HG02973 (cell line): ENCODE results near the gene LRMDA.

Experiments used
- ATAC-seq: cut with Tn5 transposase; IDR thresholded peaks from one replicate; pipeline ENCODE4 v1.9.1; 2021; ENCODE audit warnings: moderate library complexity; ENCODE audit not compliant: unreplicated experiment

LRMDA gene

DNA sequence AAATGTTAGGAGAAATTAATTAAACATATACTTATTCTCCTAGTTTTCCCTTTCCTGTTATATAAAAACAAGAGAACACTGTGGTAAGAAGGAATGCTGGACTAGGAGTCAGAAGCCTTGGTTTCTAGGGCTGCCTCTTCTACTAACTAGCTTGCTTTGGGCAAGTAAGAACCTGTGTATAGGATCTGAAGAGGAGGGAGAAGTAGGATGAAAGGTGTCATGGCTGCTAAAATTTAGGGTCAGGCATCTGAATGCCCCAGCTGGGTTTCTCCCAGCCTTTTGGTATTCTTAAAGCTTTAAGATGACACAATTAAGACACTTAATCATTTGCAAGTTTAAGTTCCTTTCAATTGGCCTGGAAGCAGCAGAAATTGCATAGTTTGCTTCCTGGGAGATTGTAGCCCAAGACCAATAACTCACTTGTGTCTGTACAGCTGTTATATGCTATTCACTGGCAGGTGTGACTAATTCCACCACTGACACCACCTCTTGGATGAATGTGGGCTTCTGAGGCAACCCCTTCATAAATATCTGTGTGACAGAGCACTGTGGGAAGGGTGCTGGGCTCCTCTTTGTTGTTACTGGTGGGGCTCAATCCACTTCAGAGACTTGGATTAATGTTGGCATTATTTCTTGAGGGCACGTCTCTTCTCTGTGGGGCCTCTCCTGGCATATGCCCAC, 137.2 kb downstream of the LRMDA start:
- ATAC-seq = no peak

DNA sequence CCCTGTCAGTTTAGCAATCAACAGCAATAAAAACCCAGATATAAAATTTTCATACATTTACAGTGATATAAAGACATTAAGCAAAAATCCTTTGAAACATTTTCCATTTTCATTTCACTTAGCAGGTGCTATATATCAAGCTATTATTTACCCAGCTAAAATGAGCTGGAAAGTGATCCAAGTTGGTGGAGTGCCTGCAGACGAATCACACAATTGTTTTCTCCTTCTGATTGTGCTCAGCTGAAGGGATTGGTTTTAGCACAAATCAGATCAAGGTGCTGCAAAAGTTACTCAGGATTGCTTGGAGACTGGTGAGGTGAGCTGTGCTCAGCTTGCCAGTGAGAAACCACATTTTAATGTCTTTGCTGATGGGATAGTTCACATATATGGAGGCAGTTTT, 138.1 kb downstream of the LRMDA start:
- ATAC-seq = no peak

DNA sequence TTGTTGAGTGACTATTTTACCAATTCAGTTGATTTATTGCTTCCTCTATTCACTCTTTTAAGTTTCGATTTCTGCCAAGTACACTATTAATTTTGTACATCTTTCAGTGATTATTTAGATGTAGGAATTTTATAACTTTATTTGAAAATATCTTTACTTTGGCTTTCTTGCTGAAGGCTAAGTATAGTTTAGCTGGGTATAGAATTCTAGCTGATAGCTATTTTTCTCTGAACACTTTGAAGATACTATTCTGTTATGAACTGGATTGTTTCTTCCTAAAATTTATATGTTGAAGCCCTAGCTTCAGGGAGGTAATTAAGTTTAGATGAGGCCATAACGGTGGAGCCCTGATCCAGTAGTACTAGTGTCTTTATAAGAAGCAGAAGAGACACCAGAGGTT, 141.1 kb downstream of the LRMDA start:
- no peak for ATAC-seq

DNA sequence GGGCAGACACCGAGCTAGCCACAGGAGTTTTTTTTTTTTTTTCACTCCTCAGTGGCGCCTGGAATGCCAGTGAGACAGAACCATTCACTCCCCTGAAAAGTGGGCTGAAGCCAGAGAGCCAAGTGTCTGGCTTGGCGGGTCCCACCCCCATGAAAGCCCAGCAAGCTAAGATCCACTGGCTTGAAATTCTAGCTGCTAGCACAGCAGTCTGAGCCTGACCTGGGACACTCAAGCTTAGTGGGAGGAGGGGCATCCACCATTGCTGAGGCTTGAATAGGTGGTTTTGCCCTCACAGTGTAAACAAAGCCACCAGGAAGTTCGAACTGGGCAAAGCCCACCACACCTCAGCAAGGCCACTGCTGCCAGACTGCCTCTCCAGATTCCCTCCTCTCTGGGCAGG, 144.5 kb downstream of the LRMDA start:
- ATAC-seq = no peak

DNA sequence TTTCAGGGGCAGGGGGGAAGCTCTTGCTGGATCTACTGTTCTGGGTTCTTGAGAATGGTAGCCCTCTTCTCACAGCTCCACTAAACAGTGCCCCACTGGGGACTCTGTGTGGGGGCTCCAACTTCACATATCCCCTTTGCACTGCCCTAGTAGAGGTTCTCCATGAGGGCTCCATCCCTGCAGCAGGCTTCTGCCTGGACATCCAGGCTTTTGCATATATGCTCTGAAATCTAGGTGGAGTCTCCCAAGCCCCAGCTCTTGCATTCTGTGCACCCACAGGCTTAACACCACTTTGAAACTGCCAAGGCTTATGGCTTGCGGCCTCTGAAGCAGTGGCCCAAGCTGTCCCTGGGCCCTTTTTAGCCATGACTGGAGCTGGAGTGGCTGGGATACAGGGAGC, 150.7 kb downstream of the LRMDA start:
- ATAC-seq = no peak

DNA sequence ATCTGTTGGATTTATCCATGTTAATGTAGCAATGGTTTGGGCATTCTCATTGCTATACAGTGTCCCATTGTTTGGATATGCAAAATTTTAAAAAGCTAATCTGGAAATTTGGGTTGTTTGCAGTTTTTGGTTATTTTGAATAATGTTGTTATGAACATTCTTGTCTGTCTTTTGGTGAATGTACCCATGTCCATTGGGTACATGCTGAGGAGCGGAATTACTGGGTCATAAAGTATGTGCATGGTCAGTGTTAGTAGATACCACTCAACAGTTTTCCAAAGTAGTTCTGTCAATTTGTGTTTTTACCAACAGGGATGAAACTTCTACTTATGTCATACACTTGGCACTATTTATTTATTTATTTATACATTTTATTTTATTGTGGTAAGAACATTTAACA, 153.9 kb downstream of the LRMDA start:
- no peak for ATAC-seq

DNA sequence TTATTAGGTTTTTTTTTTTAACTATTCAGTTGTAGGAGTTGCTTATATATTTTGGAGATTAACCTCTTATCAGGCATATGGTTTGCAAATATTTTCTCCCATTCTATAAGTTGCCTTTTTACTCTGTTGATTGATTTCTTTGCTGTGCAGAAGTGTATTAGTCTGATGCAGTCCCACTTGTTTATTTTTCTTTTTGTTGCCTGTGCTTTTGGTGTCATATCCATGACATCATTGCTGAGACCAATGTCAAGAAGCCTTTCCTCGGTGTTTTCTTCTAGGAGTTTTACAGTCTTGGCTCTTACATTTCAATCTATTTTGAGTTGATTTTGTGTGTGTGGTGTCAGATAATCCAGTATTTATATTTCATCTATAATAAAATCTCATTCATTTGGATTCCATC, 155.4 kb downstream of the LRMDA start:
- no peak for ATAC-seq

DNA sequence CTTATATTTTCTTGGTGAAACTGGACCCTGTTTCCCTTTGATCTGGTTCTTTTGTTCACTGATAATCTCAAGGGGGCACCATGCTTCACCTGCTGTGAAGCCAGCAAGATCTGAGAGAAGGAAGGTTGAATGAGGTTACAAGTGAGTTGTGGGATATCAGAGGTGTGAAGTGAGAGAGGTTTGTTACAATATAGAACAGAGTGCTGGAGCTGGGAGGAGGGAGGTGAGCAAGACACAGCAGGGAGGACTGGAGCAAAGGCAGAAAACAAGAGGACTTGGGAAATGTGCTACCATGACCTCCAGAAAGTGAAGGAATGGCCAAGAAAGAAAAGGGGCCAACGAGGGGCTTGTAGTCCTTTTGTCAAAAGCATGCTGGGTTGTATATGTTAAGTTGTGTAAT, 156.6 kb downstream of the LRMDA start:
- no peak for ATAC-seq

DNA sequence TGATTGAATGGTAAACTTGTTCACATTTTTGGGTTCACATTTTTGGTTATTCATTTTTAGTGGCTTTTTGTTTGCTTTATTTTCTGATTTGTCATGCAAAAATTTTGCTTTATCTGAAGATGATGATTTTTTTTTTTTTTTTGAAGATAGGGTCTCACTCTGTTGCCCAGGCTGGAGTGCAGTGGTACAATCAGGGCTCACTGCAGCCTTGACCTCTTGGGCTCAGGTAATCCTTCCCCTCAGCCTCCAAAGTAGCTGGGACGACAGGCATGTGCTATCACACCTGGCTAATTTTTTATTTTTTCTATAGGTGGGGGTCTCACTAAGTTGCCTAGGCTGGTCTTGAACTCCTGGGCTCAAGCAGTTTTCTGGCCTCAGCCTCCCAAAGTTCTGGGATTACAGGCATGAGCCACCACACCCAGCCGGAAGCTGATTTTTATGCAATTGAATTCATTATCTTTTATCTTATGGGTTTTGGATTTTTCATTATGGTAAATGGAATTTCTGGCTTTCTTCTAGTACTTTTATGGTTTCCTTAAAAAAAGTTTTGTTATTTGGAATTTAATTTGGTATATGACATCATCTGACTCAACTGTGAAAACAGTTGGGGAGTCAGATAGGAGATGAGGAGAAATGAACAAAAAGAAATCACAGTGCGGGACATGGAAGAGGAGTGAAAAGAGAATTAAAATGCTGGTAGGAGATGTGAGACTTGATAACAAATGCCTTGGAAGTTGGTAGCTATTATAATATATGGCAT, 158.7 kb downstream of the LRMDA start:
- no peak for ATAC-seq

DNA sequence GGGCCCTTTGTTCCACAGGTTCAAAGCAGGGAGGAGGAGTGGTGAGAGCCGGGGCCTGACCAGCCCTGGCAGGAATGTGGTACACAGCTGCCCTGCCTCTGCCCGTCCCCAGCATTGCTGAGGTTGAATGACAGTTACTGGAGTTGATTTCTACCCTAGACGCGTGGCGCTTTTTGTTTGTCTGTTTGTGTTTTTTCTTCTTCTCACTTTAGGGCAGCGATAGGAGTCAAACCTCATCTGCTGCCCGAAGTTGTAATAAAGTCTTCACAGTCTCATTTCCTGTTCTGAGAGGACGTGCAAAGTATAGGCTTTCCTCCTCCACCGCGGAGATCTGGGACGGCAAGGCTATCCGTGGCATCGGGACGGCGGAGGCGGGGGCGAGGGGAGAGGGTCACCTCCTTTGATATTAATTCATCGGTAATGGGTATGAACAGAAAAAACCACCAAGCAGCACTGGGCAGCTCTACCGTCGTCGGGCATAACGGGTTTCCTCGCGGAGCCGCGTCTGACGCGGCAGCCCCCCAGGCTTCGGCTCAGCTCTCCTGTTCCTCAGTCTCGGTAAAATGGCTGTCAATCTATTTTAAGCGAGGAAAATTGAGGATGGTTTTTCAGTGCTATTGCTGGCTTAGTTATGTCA, 160.8 kb downstream of the LRMDA start:
- no peak for ATAC-seq

DNA sequence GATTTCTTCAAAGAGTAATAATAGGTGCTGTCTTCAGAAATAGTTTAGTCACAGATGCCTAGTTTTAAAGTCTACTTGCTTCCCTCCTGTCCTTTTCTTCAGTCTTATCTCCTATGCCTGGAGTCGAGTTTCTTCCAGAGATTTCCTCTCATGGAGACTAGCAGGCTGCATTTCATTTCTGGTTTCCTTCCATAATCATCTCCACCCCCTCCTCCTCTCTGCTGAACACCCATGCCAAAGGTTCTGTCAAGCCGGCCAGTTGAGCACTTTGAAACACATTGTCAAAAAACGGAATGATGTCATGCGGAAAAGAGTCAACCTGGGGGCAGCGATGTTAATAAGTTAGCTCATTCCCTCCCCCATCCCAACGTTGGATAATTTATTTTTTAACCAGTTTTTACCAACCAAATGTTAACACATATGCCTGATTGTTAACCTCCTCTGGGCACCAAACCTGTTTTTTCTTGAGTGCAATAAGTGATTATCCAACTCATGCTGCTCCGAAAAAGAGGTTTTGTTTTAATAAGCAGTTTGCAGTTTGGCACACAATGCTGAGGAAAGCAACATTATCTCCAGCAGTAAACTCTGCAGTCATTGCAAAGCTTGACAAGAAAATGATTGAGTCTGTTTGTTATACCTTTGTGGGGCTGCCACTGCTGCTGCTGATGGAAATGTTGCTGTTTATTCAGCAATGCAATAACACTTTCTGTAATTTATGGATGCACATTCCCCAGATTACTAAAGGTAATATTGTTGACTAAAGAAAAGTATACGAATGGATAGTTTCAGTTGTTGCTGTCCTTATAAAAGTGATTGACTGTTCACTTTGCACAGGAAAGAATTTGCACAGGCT, 161.6 kb downstream of the LRMDA start:
- ATAC-seq = no peak

DNA sequence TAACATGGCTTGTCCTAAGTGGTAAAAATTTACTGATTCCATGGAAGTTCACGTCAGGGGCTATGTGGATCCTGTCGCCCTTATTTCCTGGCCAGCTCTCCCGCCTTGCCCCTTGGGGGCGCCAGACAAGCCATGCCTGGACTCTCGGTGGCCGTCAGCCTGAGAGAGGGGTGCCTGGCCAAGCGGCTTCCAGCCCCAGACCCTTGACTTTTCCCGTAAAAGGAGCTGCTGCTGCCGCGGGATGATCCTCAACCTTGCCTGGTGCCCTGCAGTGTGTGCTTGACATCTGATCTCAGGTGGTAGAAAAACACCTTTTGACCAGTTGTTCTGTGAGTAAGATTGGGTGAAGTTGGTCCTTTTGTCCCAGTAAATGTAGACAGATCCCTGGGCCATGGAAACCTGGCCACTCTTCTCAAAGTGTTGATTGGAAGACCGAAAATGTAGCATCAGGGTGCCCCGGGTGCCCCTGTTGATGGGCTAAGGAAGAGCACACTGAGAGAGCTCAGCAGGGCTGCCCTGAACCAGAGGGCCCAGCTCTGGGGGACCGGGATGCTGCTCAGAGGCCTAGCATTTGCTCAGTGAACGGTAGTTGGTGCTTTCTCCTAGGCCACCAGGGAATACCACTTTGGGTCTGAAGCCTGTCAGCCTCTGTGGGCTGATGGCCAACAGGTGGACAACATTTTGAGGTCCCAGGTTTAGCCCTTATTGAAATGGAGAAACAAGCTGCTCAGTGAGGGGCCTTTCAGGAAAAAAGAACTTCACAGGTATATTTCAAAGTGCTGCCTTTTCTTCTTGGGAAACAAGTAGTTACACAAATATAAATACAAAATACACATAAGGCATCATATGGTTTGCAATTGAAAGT, 162.5 kb downstream of the LRMDA start:
- ATAC-seq = no peak

DNA sequence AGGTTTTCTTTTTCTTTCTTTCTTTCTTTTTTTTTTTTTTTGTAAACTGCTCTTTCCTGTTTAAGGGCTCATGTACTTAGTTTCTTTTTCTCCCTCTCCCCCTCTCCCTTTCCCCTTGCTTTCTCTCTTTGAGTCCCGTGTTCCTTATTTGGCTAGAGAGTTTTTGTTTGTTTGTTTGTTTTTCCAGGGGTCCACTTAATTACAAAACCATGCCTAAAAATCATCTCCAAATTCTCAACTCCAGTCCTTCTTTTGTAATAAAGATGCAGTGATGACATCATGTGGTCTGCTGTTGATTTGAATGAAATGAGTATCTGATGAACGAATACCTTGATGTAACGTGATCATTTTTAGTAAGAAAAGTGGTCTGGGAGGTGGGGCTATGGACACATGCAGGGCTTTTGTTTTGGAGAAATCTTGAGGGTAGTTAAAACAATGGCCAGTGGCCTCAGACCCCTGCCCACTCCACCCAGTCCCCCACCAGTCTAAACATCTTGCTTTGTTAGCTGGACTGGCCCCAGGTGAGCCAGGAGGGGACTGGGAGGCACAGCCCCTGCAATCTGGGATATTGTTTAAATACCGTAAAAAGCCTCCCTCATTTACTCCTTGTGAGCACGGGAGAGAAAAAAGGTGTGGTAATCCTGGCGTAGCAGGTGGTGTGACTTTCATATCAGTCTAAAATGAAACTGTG, 165.7 kb downstream of the LRMDA start:
- no peak for ATAC-seq

DNA sequence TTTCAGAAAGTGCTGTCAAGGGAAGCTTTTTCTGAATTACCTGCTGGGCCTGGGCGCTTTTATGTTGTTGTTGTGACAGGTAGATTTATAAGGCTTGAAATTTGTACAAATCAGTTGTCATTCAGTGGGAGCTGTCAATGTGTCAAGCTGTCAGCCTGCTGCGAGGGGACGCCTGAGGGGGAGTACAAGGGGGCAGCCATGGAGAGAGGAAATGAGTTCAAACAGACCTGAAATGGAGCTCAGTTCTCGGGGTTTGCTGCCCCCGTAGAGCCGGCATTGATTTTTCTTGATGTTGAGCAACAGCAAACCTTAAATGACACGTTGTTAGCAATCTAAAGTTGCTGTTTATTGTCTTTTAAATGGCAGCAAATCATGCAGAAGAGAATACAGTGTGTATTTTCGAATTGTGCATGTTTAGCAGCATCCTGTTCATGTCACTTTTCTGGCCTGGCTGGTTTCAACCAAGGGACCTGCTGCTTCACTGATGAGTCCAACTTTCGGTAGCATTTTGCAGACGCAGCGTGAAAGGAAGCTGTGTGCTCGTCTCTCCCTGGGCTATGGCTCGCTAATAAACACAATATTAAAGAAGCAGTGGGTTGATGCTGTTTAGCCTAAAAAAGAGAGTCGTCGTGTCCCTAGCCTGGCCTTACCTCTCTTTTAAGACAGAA, 166.5 kb downstream of the LRMDA start:
- no peak for ATAC-seq

DNA sequence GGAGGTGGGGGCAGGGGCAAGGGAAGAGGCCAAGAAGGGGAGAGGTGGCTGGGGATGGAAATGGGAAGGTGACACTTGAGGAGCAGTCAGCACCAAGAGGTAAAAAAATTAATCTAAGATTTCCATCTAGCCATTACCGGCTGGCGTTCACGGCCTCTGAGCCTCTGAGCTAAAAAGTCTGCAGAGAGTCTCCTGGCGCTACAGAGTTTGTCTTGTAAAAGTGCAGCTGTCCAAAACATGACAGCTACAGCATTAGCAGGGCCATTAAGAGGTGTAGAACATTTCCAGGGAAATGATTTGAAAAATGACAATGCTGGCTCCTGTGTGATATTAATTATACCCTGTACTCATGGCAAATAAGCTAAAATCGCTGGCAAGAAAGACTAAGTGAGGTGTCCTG, 167.6 kb downstream of the LRMDA start:
- no peak for ATAC-seq

DNA sequence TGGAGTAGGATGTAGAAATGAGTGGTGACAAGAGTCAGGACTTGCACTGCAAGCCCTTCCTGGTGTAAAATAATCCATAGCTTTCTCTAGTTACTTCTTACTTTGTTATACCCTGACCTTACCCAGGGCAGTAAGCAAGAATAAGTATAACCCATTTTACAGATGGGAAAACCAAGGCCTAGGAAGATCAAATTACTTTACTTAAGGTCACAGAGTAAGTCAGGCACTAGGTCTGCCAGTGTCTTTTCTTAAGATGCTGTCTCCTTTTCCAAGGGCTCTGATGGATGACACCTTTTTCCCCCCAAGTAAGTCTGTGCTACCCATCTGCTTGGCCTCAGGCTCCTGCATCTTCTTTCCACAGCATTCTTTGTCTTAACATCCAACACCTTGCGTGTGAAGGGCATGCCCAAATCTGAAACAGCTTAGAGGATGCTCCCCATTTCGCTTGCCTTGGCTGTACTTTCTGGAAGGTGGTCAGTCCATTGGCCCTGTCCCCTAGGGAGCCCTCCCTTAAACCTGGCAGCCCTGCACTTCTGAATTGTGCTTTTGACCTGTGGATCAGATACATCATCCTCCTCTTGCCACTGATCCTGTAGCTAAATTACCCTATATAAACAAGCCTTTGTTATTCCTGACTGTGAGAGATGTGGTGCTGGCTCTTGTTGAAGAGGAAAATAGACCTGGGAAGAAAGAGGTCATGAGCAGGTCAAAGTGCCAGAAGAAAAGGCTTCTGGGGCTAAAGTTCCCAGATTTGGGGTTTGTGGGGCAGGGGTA, 168.6 kb downstream of the LRMDA start:
- ATAC-seq = no peak

DNA sequence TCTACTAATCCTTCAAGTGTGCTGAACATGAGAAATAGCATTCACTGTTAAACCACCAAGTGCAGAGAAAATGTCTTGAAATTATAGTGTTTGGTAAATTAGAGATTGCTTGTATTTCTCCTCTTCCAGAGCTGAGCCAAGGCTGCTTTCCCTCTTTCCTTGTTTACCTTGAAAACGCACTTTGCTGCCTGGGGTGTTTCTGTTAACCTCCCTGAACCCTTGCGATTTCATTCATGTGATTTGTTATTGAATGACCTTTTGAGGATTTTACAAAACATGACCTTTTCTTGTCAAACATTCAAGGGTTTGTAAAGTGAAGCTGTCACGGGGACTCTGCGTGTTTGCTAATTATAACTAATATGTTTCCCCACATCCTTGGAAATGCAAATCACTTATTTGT, 169.4 kb downstream of the LRMDA start:
- ATAC-seq = no peak

DNA sequence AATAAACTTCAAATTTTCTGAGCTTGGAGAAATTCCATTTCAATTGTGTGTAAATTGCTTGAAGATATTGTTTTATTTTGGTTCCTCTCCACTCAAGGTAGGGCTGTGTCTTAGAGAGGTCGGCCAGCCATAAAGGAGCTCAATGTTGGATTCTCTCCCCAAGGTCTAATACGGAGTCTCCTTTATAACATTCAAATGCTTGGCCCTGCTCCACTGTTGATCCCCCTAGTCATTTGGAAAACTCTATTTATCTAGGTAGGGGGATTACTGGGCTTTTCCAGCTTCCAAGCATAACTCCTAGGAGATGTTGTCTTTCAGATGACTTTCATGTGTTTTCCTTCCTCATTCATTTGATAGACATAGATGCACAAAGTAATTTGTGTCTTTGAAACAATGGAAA, 170.9 kb downstream of the LRMDA start:
- ATAC-seq = no peak

DNA sequence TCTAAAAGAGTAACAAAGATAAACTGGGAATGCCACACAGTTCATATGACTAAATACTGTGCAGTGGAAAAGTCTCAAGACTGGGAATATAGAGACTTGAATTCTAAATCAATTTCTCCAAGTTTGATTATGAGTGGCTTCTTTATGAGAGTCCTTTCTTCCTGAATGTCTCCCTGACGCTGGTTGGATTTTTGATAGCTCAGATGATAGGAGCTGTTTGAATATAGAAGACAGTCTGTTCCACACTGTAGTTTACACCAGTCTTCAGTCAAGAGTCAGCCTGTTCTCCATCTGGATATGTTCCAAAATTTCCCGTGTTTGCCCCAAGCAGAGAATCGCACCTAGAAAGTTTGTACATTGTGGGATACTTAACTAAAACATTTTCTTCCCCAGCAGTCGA, 173.7 kb downstream of the LRMDA start:
- no peak for ATAC-seq
